K562 (cell line): Measurements from ENCODE around the gene ATP5PB. TPM values are rescaled to one million over a fixed set of nuclear protein-coding genes. Genes with fewer than 3 reads are reported as not detected.
A peak's percentile ranks its signal among the peaks of the same experiment; 100 is the strongest.

ENCODE experiments used
- CEBPG ChIP-seq, 3 experiments: fragments of 200-800 bp in 1 of 3; sonication (Bioruptor generic) in 1 of 3; sonication (generic) in 1 of 3; formaldehyde crosslinking in 1 of 3; IDR thresholded peaks in 2 of 3; conservative IDR thresholded peaks in 1 of 3; 2 replicates each; pipeline versions ENCODE4 v1.6.1 to v1.8.0; 2016 to 2022; ENCODE audit warnings: missing compliant biosample characterization in 2 of 3, missing genetic modification characterization in 2 of 3, mild to moderate bottlenecking in 1 of 3, missing genetic modification reagents in 1 of 3
- CTBP1 ChIP-seq: fragments of 450-650 bp; IDR thresholded peaks from 2 replicates; pipeline ENCODE4 v1.6.1; 2016; ENCODE audit warnings: borderline replicate concordance
- CUX1 ChIP-seq: fragments of 200-800 bp; sonication (Bioruptor generic); IDR thresholded peaks from 2 replicates; pipeline ENCODE4 v1.6.1; 2016; ENCODE audit warnings: missing genetic modification characterization, missing compliant biosample characterization
- DPF2 ChIP-seq: fragments of 450-650 bp; IDR thresholded peaks from 2 replicates; pipeline ENCODE4 v1.6.1; 2016
- FOSL1 ChIP-seq: fragments of 200-800 bp; sonication (Bioruptor generic); conservative IDR thresholded peaks from 2 replicates; pipeline ENCODE4 v1.6.1; 2016; ENCODE audit warnings: missing genetic modification characterization, missing compliant biosample characterization
- GMEB1 ChIP-seq: fragments of 250-450 bp; sonication (Bioruptor Pico); IDR thresholded peaks from 2 replicates; pipeline ENCODE4 v1.4.0; 2020; ENCODE audit warnings: mild to moderate bottlenecking
- NCOR1 ChIP-seq: fragments of 450-650 bp; IDR thresholded peaks from 2 replicates; pipeline ENCODE4 v1.6.1; 2016; ENCODE audit warnings: mild to moderate bottlenecking, moderate library complexity
- PHB ChIP-seq: fragments of 250-450 bp; sonication (Bioruptor Pico); IDR thresholded peaks from 2 replicates; pipeline ENCODE4 v1.5.0; 2021
- PRMT5 ChIP-seq: sonication (generic); formaldehyde crosslinking; IDR thresholded peaks from 2 replicates; pipeline ENCODE4 v1.5.0; 2020; ENCODE audit warnings: missing genetic modification reagents
- RAD21 ChIP-seq, 2 experiments: fragments of 250-450 bp in 1 of 2; fragments of 450-650 bp in 1 of 2; sonication (Bioruptor Pico) in 1 of 2; formaldehyde crosslinking in 1 of 2; IDR thresholded peaks in 1 of 2; conservative IDR thresholded peaks in 1 of 2; 2 replicates each; pipeline versions ENCODE4 v1.4.0 to v1.8.0; 2020 to 2022; ENCODE audit warnings: mild to moderate bottlenecking in 2 of 2, moderate library complexity in 1 of 2
- SOX6 ChIP-seq: fragments of 450-650 bp; IDR thresholded peaks from 2 replicates; pipeline ENCODE4 v1.6.1; 2014; ENCODE audit warnings: mild to moderate bottlenecking
- TRIM24 ChIP-seq, 2 experiments: fragments of 450-650 bp; IDR thresholded peaks; 2 replicates each; pipeline ENCODE4 v1.6.1; 2016
- ZEB2 ChIP-seq: fragments of 450-650 bp; IDR thresholded peaks from 2 replicates; pipeline ENCODE4 v1.6.1; 2016
- ZNF175 ChIP-seq: fragments of 200-800 bp; sonication (Bioruptor generic); IDR thresholded peaks from 2 replicates; pipeline ENCODE4 v1.6.1; 2016; ENCODE audit warnings: low read depth, mild to moderate bottlenecking, missing genetic modification characterization, missing compliant biosample characterization
- ZNF384 ChIP-seq: IDR thresholded peaks from 2 replicates; pipeline ENCODE4 v1.6.1; 2012; ENCODE audit warnings: low read depth, low read length, improper control_type of control experiment
- ZNF764 ChIP-seq: fragments of 250-450 bp; sonication (Bioruptor Pico); IDR thresholded peaks from 2 replicates; pipeline ENCODE4 v1.4.0; 2020; ENCODE audit warnings: low read depth, mild to moderate bottlenecking, moderate library complexity
- polyA plus RNA-seq, 8 experiments: library from polyadenylated mRNA; depleted of rRNA in 4 of 8; stranded (reverse) in 5 of 8; unstranded in 3 of 8; fragments of >200 nt; fragmentation: Nextera tagmentation in 2 of 8; fragmentation: Illumina TruSeq in 1 of 8; extraction: Ambion mirVana in 2 of 8; extraction: Trizol in 1 of 8; gene quantifications; 2 replicates each; pipeline versions ENCODE4 v1.2.1 to v1.2.3, GENCODE V29; 2011 to 2014; ENCODE audit warnings: inconsistent platforms in 1 of 8, missing spikeins in 1 of 8
- total RNA-seq, 7 experiments: library from RNA; depleted of rRNA in 6 of 7; stranded (reverse); fragments of >200 nt in 6 of 7; fragmentation: Illumina TruSeq in 2 of 7; extraction: Trizol in 2 of 7; gene quantifications; 2 replicates each; pipeline versions ENCODE4 v1.2.1 to v1.2.3, GENCODE V29; 2011 to 2021; ENCODE audit warnings: low replicate concordance in 1 of 7
- TF ChIP-seq, protein P1 (sequence below): fragments of 150-350 bp; IDR thresholded peaks from 2 replicates; pipeline ENCODE4 v1.6.1; 2014; ENCODE audit warnings: low read depth, mild to moderate bottlenecking, low read length, borderline replicate concordance

Gene ATP5PB
- total and polyA plus RNA-seq, 9 of the 15 experiments (the other 6 are each of a cell fraction or from before 2014, with no cell fraction given): 651 to 2,735 (median 1,061) TPM

GRCh38 chr1:111439461-111440351 lies 9.6 kb upstream of the ATP5PB start (continued):
- TF ChIP-seq PHB (no peak), CEBPG (CRISPR knock-in tag; IDR thresholded peaks at IDR 0.05) (no peak), CEBPG (tag; conservative IDR thresholded peaks at IDR 0.05 in 1 of 2, IDR thresholded peaks at IDR 0.05 in 1 of 2) (peak in 1 of 2 experiments; percentile 71; a peak in 1 of 4 replicates), CUX1 (no peak), ZNF384 (peak; percentile 79; the same call in 1 of the 2 replicates), FOSL1 (tag) (0 out of 2 replicates have a peak, but pooled peaks have one; percentile 16), TRIM24 (IDR thresholded peaks at IDR 0.05) (peak; percentile 21 to 31; a peak in 2 of 4 replicates), DPF2 (peak; percentile 73; the same call in 1 of the 2 replicates), ZNF175 (peak; percentile 71), RAD21 (CRISPR knock-in tag; conservative IDR thresholded peaks at IDR 0.05 in 1 of 2, IDR thresholded peaks at IDR 0.05 in 1 of 2) (no peak), NCOR1 (0 out of 2 replicates have a peak, but pooled peaks have one; percentile 19), ZEB2 (peak; percentile 84), GMEB1 (CRISPR knock-in tag) (no peak), SOX6 (peak; percentile 79), PRMT5 (CRISPR knock-in tag) (no peak), CTBP1 (peak; percentile 14; the same call in 1 of the 2 replicates), ZNF764 (CRISPR knock-in tag) (no peak)
- TF ChIP-seq, protein P1, sequence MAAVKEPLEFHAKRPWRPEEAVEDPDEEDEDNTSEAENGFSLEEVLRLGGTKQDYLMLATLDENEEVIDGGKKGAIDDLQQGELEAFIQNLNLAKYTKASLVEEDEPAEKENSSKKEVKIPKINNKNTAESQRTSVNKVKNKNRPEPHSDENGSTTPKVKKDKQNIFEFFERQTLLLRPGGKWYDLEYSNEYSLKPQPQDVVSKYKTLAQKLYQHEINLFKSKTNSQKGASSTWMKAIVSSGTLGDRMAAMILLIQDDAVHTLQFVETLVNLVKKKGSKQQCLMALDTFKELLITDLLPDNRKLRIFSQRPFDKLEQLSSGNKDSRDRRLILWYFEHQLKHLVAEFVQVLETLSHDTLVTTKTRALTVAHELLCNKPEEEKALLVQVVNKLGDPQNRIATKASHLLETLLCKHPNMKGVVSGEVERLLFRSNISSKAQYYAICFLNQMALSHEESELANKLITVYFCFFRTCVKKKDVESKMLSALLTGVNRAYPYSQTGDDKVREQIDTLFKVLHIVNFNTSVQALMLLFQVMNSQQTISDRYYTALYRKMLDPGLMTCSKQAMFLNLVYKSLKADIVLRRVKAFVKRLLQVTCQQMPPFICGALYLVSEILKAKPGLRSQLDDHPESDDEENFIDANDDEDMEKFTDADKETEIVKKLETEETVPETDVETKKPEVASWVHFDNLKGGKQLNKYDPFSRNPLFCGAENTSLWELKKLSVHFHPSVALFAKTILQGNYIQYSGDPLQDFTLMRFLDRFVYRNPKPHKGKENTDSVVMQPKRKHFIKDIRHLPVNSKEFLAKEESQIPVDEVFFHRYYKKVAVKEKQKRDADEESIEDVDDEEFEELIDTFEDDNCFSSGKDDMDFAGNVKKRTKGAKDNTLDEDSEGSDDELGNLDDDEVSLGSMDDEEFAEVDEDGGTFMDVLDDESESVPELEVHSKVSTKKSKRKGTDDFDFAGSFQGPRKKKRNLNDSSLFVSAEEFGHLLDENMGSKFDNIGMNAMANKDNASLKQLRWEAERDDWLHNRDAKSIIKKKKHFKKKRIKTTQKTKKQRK: no peak
